Fibroblast of skin of right quadriceps (primary cell): Measurements from ENCODE around the gene KIF21B.
"Not testable (repeated sequence)": the region's sequence is repeated elsewhere in the genome, so short reads cannot be mapped to it uniquely, and the experiment has no call there.

Experiments used
- DNase-seq: peaks from one replicate; pipeline ENCODE4 v3.0.0-alpha.2; 2013

The KIF21B gene

GRCh38 chr1:200934676-200935245, 88.8 kb downstream of the KIF21B start:
- DNase-seq, result no peak

- no peak for DNase-seq
Observed at GRCh38 chr1:200931776-200932175, 91.7 kb downstream of the KIF21B start.

GRCh38 chr1:200930285-200930684, 93.2 kb downstream of the KIF21B start:
- not testable (repeated sequence) for DNase-seq

- no peak for DNase-seq
Observed at GRCh38 chr1:200929530-200930278, 93.8 kb downstream of the KIF21B start.

- DNase-seq, result peak; percentile 42
Observed at GRCh38 chr1:200925831-200926230, 97.7 kb downstream of the KIF21B start.

GRCh38 chr1:200923601-200924000, 99.9 kb downstream of the KIF21B start:
- peak; percentile 13 for DNase-seq

- no peak for DNase-seq
Observed at GRCh38 chr1:200922406-200922805, 101.1 kb downstream of the KIF21B start.

- DNase-seq, result no peak
Observed at GRCh38 chr1:200921571-200922110, 101.9 kb downstream of the KIF21B start.
